K562 (cell line): Measurements from ENCODE around the gene SPOCK3. TPM values are rescaled to one million over a fixed set of nuclear protein-coding genes. Genes with fewer than 3 reads are reported as not detected.

Source experiments
- ATAC-seq: fragments of 200-7000 bp; cut with Tn5 transposase; 3 replicates; pipeline ENCODE4 v1.9.1; 2020; ENCODE audit warnings: moderate library complexity
- BruUV-seq: library from RNA; stranded (reverse); fragments of 400-500 nt; replicated peaks from 2 replicates; lab custom pipeline; 2021; lab: Mats Ljungman, UMichigan
- CTCF ChIA-PET: fragments of 300-600 bp; formaldehyde crosslinking; extraction: SDS; loops from one replicate; lab custom pipeline; 2021; ENCODE audit warnings: low intra/inter-chr PET ratio; lab: Yijun Ruan, JAX
- POLR2A ChIA-PET: fragments of 300-600, 350-650 bp; sonication (Branson Sonifier 250); formaldehyde crosslinking; extraction: SDS; loops from one replicate; lab custom pipeline; 2021; ENCODE audit warnings: antibody characterized with exemption, inconsistent platforms; lab: Yijun Ruan, JAX
- DNase-seq, 4 experiments: peaks; one replicate each; pipeline versions ENCODE4 v3.0.0 to v3.0.0-alpha.2; 2011 to 2018; ENCODE audit warnings: low spot score in 3 of 4, mixed read lengths in 3 of 4; ENCODE audit errors: extremely low read depth in 1 of 4
- FAIRE-seq: peaks from 2 replicates; lab custom pipeline; 2011; peaks lifted over from hg19 to GRCh38; lab: Jason Lieb, UNC
- H2AFZ ChIP-seq: 2 replicates; pipeline ENCODE4 v1.6.0; 2011; ENCODE audit warnings: low read depth, low read length, control low read depth, inconsistent platforms
- H3K27ac ChIP-seq: fragments of 200-600 bp; 3 replicates; pipeline ENCODE4 v1.8.0; 2011; ENCODE audit warnings: low read depth, mild to moderate bottlenecking, control low read depth, inconsistent platforms, low read length, moderate library complexity, mixed read lengths; ENCODE audit errors: extremely low read depth
- H3K27me3 ChIP-seq, 2 experiments: fragments of 300-600 bp in 1 of 2; 2 replicates in 1 of 2; 3 replicates in 1 of 2; pipeline versions ENCODE4 v1.6.0 to v1.8.0; 2011; ENCODE audit warnings: inconsistent platforms in 2 of 2, low read length in 2 of 2, mild to moderate bottlenecking in 1 of 2, mixed read lengths in 1 of 2, moderate library complexity in 1 of 2; ENCODE audit not compliant: control insufficient read depth in 2 of 2, insufficient read depth in 2 of 2
- H3K36me3 ChIP-seq: fragments of 300-600 bp; 3 replicates; pipeline ENCODE4 v1.8.0; 2011; ENCODE audit warnings: mild to moderate bottlenecking, low read length, inconsistent platforms; ENCODE audit not compliant: control insufficient read depth, insufficient read depth
- H3K4me1 ChIP-seq, 2 experiments: fragments of 200-600 bp in 1 of 2; replicated peaks in 1 of 2; 2 replicates in 1 of 2; 3 replicates in 1 of 2; pipeline versions ENCODE4 v1.5.1 to v1.8.0; 2011; ENCODE audit warnings: inconsistent platforms in 2 of 2, low read length in 2 of 2, mild to moderate bottlenecking in 1 of 2, mixed read lengths in 1 of 2, moderate library complexity in 1 of 2; ENCODE audit not compliant: control insufficient read depth in 2 of 2, insufficient read depth in 2 of 2
- H3K4me2 ChIP-seq: 2 replicates; pipeline ENCODE4 v1.6.1; 2011; ENCODE audit warnings: low read length, control low read depth, inconsistent platforms, mixed read lengths; ENCODE audit not compliant: insufficient read depth
- H3K4me3 ChIP-seq: fragments of 200-600 bp; sonication (generic), shearing (Covaris generic); 2 replicates; pipeline ENCODE4 v1.5.1; 2016; ENCODE audit warnings: control low read depth, inconsistent platforms
- H3K79me2 ChIP-seq: fragments of 200-600 bp; 3 replicates; pipeline ENCODE4 v1.8.0; 2011; ENCODE audit warnings: low read length, inconsistent platforms; ENCODE audit not compliant: control insufficient read depth, insufficient read depth
- H3K9ac ChIP-seq, 2 experiments: 2 replicates each; pipeline versions ENCODE4 v1.6.0 to v1.6.1; 2011; ENCODE audit warnings: low read depth in 2 of 2, low read length in 2 of 2, control low read depth in 1 of 2, inconsistent platforms in 1 of 2, mild to moderate bottlenecking in 1 of 2, mixed read lengths in 1 of 2; ENCODE audit not compliant: insufficient read depth in 1 of 2
- H3K9me1 ChIP-seq: one replicate; pipeline ENCODE4 v1.6.0; 2011; ENCODE audit warnings: inconsistent platforms, mild to moderate bottlenecking, low read length, moderate library complexity; ENCODE audit not compliant: control insufficient read depth, insufficient read depth
- H3K9me3 ChIP-seq: replicated peaks from 2 replicates; pipeline ENCODE4 v1.5.1; 2011; ENCODE audit warnings: low read depth, low read length, inconsistent platforms; ENCODE audit not compliant: control insufficient read depth, insufficient read depth
- H4K20me1 ChIP-seq: replicated peaks from 2 replicates; pipeline ENCODE4 v1.6.1; 2011; ENCODE audit warnings: low read length, inconsistent platforms, mixed read lengths; ENCODE audit not compliant: control insufficient read depth, insufficient read depth
- E2F3 ChIP-seq: fragments of 250-450 bp; sonication (Bioruptor Pico); IDR thresholded peaks from 2 replicates; pipeline ENCODE4 v1.4.0; 2020; ENCODE audit warnings: mild to moderate bottlenecking
- MAFF ChIP-seq: IDR thresholded peaks from 2 replicates; pipeline ENCODE4 v1.6.1; 2012; ENCODE audit warnings: low read length, improper control_type of control experiment
- MIER1 ChIP-seq: fragments of 450-650 bp; IDR thresholded peaks from 2 replicates; pipeline ENCODE4 v1.6.1; 2016; ENCODE audit warnings: antibody characterized with exemption, mild to moderate bottlenecking, low read depth
- POU5F1 ChIP-seq: fragments of 150-350 bp; IDR thresholded peaks from 2 replicates; pipeline ENCODE4 v1.6.1; 2014; ENCODE audit warnings: borderline replicate concordance, low read length, low read depth, mild to moderate bottlenecking; ENCODE audit not compliant: partially characterized antibody
- PYGO2 ChIP-seq: fragments of 450-650 bp; IDR thresholded peaks from 2 replicates; pipeline ENCODE4 v1.6.1; 2016; ENCODE audit warnings: mild to moderate bottlenecking, missing genetic modification characterization, moderate library complexity, missing compliant biosample characterization
- ZNF354B ChIP-seq: fragments of 250-450 bp; sonication (Bioruptor Pico); IDR thresholded peaks from 2 replicates; pipeline ENCODE4 v1.4.0; 2020
- ZSCAN32 ChIP-seq: fragments of 450-650 bp; formaldehyde crosslinking; IDR thresholded peaks from 2 replicates; pipeline ENCODE4 v1.4.0; 2020; ENCODE audit warnings: mild to moderate bottlenecking, moderate library complexity
- WGBS: fragments of 100-300 bp; shearing (Covaris generic); methylation state at CpG from one replicate; pipeline ENCODE4 v1.1.6; 2016; ENCODE audit warnings: low coverage, mixed read lengths; ENCODE audit not compliant: insufficient coverage; ENCODE audit errors: missing lambda C conversion rate; 5-methylcytosine and 5-hydroxymethylcytosine counted together
- in situ Hi-C: fragments of 300-500 bp; cut with MboI; formaldehyde crosslinking; loops from 4 replicates; pipeline ENCODE4 v1.15.0; 2018; ENCODE audit warnings: inconsistent platforms, mixed read lengths
- intact Hi-C: fragments of 100-400 bp; cut with micrococcal nuclease; formaldehyde crosslinking; loops from 2 replicates; pipeline ENCODE4 v1.14.2; 2022
- polyA plus RNA-seq, 8 experiments: library from polyadenylated mRNA; depleted of rRNA in 4 of 8; stranded (reverse) in 5 of 8; unstranded in 3 of 8; fragments of >200 nt; fragmentation: Nextera tagmentation in 2 of 8; fragmentation: Illumina TruSeq in 1 of 8; extraction: Ambion mirVana in 2 of 8; extraction: Trizol in 1 of 8; gene quantifications; 2 replicates each; pipeline versions ENCODE4 v1.2.1 to v1.2.3, GENCODE V29; 2011 to 2014; ENCODE audit warnings: inconsistent platforms in 1 of 8, missing spikeins in 1 of 8
- total RNA-seq, 7 experiments: library from RNA; depleted of rRNA in 6 of 7; stranded (reverse); fragments of >200 nt in 6 of 7; fragmentation: Illumina TruSeq in 2 of 7; extraction: Trizol in 2 of 7; gene quantifications; 2 replicates each; pipeline versions ENCODE4 v1.2.1 to v1.2.3, GENCODE V29; 2011 to 2021; ENCODE audit warnings: low replicate concordance in 1 of 7
- TF ChIP-seq, protein P1 (sequence below), 2 experiments: IDR thresholded peaks in 1 of 2; conservative IDR thresholded peaks in 1 of 2; 2 replicates each; pipeline ENCODE4 v1.6.1; 2016; ENCODE audit warnings: low read depth in 2 of 2, mild to moderate bottlenecking in 1 of 2, missing compliant biosample characterization in 1 of 2, missing genetic modification characterization in 1 of 2, moderate library complexity in 1 of 2
- TF ChIP-seq, protein P2 (sequence below): fragments of 250-450 bp; sonication (Bioruptor Pico); IDR thresholded peaks from 2 replicates; pipeline ENCODE4 v1.4.0; 2020; ENCODE audit warnings: borderline replicate concordance
- TF ChIP-seq, protein P3 (sequence below), 2 experiments: fragments of 250-450 bp in 1 of 2; fragments of 450-650 bp in 1 of 2; sonication (Bioruptor Pico) in 1 of 2; IDR thresholded peaks; 2 replicates each; pipeline versions ENCODE4 v1.6.1 to v1.8.0; 2016 to 2021; ENCODE audit warnings: mild to moderate bottlenecking in 2 of 2, moderate library complexity in 2 of 2, missing compliant biosample characterization in 1 of 2, missing genetic modification characterization in 1 of 2

Gene SPOCK3
- total and polyA plus RNA-seq, 9 of the 15 experiments (the other 6 are each of a cell fraction or from before 2014, with no cell fraction given), result not detected

DNA sequence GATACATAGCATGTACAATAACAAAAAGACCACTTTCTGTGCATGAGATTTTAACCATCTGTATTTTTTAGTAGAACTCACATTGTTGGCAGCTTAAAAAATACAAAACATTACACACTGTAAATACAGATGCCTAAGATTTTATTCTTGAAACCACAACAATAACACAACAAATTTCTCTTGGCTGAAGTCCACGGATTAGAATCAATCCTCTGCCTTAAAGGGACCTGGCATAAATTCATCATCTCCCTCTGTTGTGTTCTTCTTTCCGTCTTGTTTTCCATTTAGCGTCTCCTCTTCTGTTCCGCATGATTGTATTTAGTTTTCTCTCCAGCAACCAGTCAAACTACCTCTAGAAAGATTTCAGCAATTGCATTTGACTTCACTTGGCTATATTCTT, 231.0 kb downstream of the SPOCK3 start (continued):
- TF ChIP-seq, protein P1, sequence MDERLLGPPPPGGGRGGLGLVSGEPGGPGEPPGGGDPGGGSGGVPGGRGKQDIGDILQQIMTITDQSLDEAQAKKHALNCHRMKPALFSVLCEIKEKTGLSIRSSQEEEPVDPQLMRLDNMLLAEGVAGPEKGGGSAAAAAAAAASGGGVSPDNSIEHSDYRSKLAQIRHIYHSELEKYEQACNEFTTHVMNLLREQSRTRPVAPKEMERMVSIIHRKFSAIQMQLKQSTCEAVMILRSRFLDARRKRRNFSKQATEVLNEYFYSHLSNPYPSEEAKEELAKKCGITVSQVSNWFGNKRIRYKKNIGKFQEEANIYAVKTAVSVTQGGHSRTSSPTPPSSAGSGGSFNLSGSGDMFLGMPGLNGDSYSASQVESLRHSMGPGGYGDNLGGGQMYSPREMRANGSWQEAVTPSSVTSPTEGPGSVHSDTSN (CRISPR knock-in tag; IDR thresholded peaks at IDR 0.05; ENCODE audit: low read depth), result no peak
- TF ChIP-seq, protein P1 (tag; conservative IDR thresholded peaks at IDR 0.05; ENCODE audit: low read depth), result no peak
- TF ChIP-seq ZSCAN32 (CRISPR knock-in tag), result no peak
- TF ChIP-seq MIER1, result no peak

DNA sequence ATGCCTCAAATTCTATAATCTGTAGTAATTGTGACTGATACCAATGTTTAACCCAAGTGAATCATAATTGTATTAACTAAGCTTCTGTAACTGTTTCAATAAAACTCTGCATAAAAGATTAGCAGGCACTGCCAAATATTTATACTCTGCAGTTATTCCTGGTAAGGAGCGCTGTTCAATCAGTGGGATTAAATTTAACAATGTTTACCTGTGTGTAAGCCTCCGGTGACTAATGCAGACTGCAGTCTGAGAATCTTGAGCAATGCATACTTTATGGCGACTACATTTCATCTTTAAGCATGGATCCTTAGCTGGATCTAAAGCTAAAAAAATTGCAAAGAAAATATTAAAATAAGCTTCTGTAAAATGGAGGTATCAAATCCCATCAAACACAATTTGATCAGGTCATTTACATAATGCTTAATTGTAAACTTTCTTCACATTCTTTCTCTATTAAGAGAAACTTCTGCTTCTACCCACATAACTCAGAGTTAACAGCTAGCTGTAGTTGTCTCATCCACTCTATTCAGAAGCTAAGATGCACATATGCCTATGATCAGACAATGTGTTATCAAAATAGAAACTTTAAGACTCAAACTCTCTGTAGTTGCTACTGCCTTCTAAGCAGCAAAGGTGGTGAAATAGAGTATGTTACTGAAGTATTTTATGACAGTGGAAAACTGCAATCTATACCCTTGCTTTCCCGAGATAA, 234.0 kb downstream of the SPOCK3 start:
- intact Hi-C loops, result no loop called here
- DNase-seq, result no peak

More for the DNA sequence above, 234.0 kb downstream of the SPOCK3 start:
- ChIA-PET CTCF (no interaction called here), POLR2A (no interaction called here)
- Histone ChIP-seq H3K4me3 (no peak overlapping the region), H2AFZ (no peak overlapping the region), H3K27ac (no peak overlapping the region), H3K4me2 (no peak overlapping the region), H3K9me1 (no peaks in the 10 kb centered on the region), H3K27me3 (no peaks in the 10 kb centered on the region), H3K36me3 (no peaks in the 10 kb centered on the region), H3K79me2 (no peaks in the 10 kb centered on the region), H3K9me3 (no peaks in the 10 kb centered on the region), H3K4me1 (no peaks in the 10 kb centered on the region), H4K20me1 (no peaks in the 10 kb centered on the region), H3K9ac (no peak overlapping the region)
- FAIRE-seq, result no peak
- in situ Hi-C loops, result no loop called here
- no TSS peak for BruUV-seq
- ATAC-seq, result no peak
- WGBS, result 0% methylated on average over 4 of the region's 4 CpGs
- TF ChIP-seq, protein P2, sequence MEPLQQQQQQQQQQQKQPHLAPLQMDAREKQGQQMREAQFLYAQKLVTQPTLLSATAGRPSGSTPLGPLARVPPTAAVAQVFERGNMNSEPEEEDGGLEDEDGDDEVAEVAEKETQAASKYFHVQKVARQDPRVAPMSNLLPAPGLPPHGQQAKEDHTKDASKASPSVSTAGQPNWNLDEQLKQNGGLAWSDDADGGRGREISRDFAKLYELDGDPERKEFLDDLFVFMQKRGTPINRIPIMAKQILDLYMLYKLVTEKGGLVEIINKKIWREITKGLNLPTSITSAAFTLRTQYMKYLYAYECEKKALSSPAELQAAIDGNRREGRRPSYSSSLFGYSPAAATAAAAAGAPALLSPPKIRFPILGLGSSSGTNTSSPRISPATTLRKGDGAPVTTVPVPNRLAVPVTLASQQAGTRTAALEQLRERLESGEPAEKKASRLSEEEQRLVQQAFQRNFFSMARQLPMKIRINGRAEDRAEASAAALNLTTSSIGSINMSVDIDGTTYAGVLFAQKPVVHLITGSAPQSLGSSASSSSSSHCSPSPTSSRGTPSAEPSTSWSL (CRISPR knock-in tag), result no peak
- no peak for TF ChIP-seq E2F3
- TF ChIP-seq POU5F1, result no peak
- no peak for TF ChIP-seq PYGO2
- TF ChIP-seq, protein P3, sequence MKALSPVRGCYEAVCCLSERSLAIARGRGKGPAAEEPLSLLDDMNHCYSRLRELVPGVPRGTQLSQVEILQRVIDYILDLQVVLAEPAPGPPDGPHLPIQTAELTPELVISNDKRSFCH (CRISPR knock-in tag; IDR thresholded peaks at IDR 0.05), result no peak
- TF ChIP-seq, protein P3 (tag; IDR thresholded peaks at IDR 0.05), result no peak
- no peak for TF ChIP-seq MAFF
- TF ChIP-seq ZNF354B, result no peak
